Adrenal gland (tissue), 5 donors: ENCODE measurements around the gene RNF126.

ENCODE experiments used
- CTCF ChIP-seq, 6 experiments: fragments of 450-650 bp in 4 of 6; fragments of 200-600 bp in 2 of 6; sonication (generic) in 1 of 6; IDR thresholded peaks; 1 replicate in 5 of 6; 2 replicates in 1 of 6; pipeline versions ENCODE4 v1.5.1 to v1.8.0; 2016 to 2021; ENCODE audit warnings: antibody characterized with exemption in 6 of 6, mild to moderate bottlenecking in 2 of 6, moderate library complexity in 1 of 6
- POLR2A ChIP-seq, 2 donors: fragments of 450-650 bp; IDR thresholded peaks; one replicate each; pipeline ENCODE4 v1.6.1; 2017; ENCODE audit warnings: antibody characterized with exemption in 2 of 2, mild to moderate bottlenecking in 2 of 2, moderate library complexity in 1 of 2
- donor health status: DM: no; HTN: no; CAD: no.

- TF ChIP-seq CTCF (IDR thresholded peaks at IDR 0.05) (no peak), POLR2A (IDR thresholded peaks at IDR 0.05) (peak; percentile 11 to 61)
Observed at GRCh38 chr19:676339-677105, 13.5 kb upstream of the RNF126 start, which contains the start of gene FSTL3.
